Panc1 (cell line): ENCODE data around the gene MSMB. TPM values are rescaled to one million over a fixed set of nuclear protein-coding genes. Genes with fewer than 3 reads are reported as not detected.

Experiments used
- ATAC-seq: fragments of 200-7000 bp; cut with Tn5 transposase; 2 replicates; pipeline ENCODE4 v1.9.1; 2020; ENCODE audit warnings: mild to moderate bottlenecking, moderate library complexity
- BruUV-seq: library from RNA; stranded (reverse); fragments of 400-500 nt; replicated peaks from 2 replicates; lab custom pipeline; 2021; lab: Mats Ljungman, UMichigan
- CTCF ChIA-PET: fragments of 300-600 bp; sonication (Branson Sonifier 250); formaldehyde crosslinking; loops from one replicate; lab custom pipeline; 2022; ENCODE audit warnings: antibody characterized with exemption; lab: Charles Lee
- POLR2A ChIA-PET: fragments of 300-600 bp; sonication (Branson Sonifier 250); formaldehyde crosslinking; loops from one replicate; lab custom pipeline; 2022; ENCODE audit warnings: antibody characterized with exemption; lab: Charles Lee
- DNase-seq: peaks from one replicate; pipeline ENCODE4 v3.0.0-alpha.2; 2010; ENCODE audit warnings: low read depth, low spot score
- H3K27ac ChIP-seq: 2 replicates; pipeline ENCODE4 v1.5.1; 2011; ENCODE audit warnings: mild to moderate bottlenecking, low read length, inconsistent platforms
- H3K27me3 ChIP-seq: fragments of 200-500 bp; sonication (Bioruptor generic); 2 replicates; pipeline ENCODE4 v1.6.0; 2014; ENCODE audit warnings: low read length, inconsistent platforms; ENCODE audit not compliant: control insufficient read depth, insufficient read depth
- H3K36me3 ChIP-seq: fragments of 200-500 bp; sonication (Bioruptor generic); 2 replicates; pipeline ENCODE4 v1.5.1; 2014; ENCODE audit warnings: inconsistent platforms, mild to moderate bottlenecking, low read length, moderate library complexity; ENCODE audit not compliant: control insufficient read depth, insufficient read depth
- H3K4me1 ChIP-seq: 2 replicates; pipeline ENCODE4 v1.5.1; 2011; ENCODE audit warnings: inconsistent platforms, mild to moderate bottlenecking, low read length, moderate library complexity; ENCODE audit not compliant: control insufficient read depth, insufficient read depth
- H3K4me3 ChIP-seq, 2 experiments: 2 replicates each; pipeline ENCODE4 v1.5.1; 2011 to 2012; ENCODE audit warnings: low read depth in 2 of 2, low read length in 2 of 2, mild to moderate bottlenecking in 2 of 2, inconsistent platforms in 1 of 2, moderate library complexity in 1 of 2
- H3K9me3 ChIP-seq: fragments of 200-500 bp; sonication (Bioruptor generic); 2 replicates; pipeline ENCODE4 v1.5.1; 2014; ENCODE audit warnings: low read depth, mild to moderate bottlenecking, inconsistent platforms, low read length, moderate library complexity; ENCODE audit not compliant: control insufficient read depth, insufficient read depth
- POLR2AphosphoS5 ChIP-seq: IDR thresholded peaks from 2 replicates; pipeline ENCODE4 v1.6.1; 2012; ENCODE audit warnings: mild to moderate bottlenecking, low read depth, low read length, moderate library complexity
- SIN3A ChIP-seq: IDR thresholded peaks from 2 replicates; pipeline ENCODE4 v1.6.1; 2012; ENCODE audit warnings: low read depth, mild to moderate bottlenecking, low read length, moderate library complexity, borderline replicate concordance; ENCODE audit not compliant: insufficient read depth
- TCF7L2 ChIP-seq: IDR thresholded peaks from 2 replicates; pipeline ENCODE4 v1.6.1; 2011; ENCODE audit warnings: mild to moderate bottlenecking, low read depth, low read length, inconsistent platforms
- in situ Hi-C: cut with HindIII; loops from 2 replicates; pipeline ENCODE4 v1.10.0; 2016; ENCODE audit warnings: low sequenced_read_pairs, low pct_unique_long_range_greater_than_20kb
- intact Hi-C: fragments of 100-400 bp; cut with micrococcal nuclease; formaldehyde crosslinking; loops from one replicate; pipeline ENCODE4 v1.10.0; 2022; ENCODE audit not compliant: unreplicated experiment
- total RNA-seq: library from RNA; stranded (reverse); gene quantifications from one replicate; pipeline ENCODE4 v1.2.1, GENCODE V29; 2021; ENCODE audit not compliant: unreplicated experiment
- TF ChIP-seq, protein P1 (sequence below): fragments of 450-650 bp; IDR thresholded peaks from 2 replicates; pipeline ENCODE4 v1.5.1; 2017; ENCODE audit warnings: mild to moderate bottlenecking
- TF ChIP-seq, protein P2 (sequence below), 2 experiments: IDR thresholded peaks; 2 replicates each; pipeline ENCODE4 v1.6.1; 2011 to 2012; ENCODE audit warnings: low read depth in 2 of 2, control low read depth in 1 of 2, low read length in 1 of 2, mild to moderate bottlenecking in 1 of 2, moderate library complexity in 1 of 2; ENCODE audit not compliant: insufficient read depth in 1 of 2

The MSMB gene
- total RNA-seq, 1 experiment from 2014 or later: not detected

DNA sequence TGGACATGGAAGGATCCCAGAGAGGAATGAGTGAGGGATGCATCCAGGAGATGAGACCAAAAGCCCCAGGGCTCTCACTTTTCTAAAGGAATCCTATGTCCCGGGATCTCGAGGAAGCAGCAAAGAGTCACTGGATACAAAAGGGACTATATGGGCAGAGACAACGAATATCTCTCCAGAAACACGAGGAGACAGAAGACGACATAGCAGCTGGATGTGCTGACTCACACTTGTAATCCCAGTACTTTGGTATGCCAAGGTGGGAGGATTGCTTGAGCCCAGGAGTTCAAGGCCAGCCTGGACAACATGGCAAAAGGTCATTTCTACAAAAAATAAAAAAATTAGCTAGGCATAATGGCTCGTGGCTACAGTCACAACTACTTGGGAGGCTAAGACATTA lies 24.7 kb upstream of the MSMB start:
- in situ Hi-C loops: no loop called here
- CTCF ChIA-PET: no interaction called here
- no peak for ATAC-seq
- intact Hi-C loops: no loop called here
- BruUV-seq: no TSS peak
- TF ChIP-seq TCF7L2 (no peak), POLR2AphosphoS5 (no peak)
- TF ChIP-seq, protein P1, sequence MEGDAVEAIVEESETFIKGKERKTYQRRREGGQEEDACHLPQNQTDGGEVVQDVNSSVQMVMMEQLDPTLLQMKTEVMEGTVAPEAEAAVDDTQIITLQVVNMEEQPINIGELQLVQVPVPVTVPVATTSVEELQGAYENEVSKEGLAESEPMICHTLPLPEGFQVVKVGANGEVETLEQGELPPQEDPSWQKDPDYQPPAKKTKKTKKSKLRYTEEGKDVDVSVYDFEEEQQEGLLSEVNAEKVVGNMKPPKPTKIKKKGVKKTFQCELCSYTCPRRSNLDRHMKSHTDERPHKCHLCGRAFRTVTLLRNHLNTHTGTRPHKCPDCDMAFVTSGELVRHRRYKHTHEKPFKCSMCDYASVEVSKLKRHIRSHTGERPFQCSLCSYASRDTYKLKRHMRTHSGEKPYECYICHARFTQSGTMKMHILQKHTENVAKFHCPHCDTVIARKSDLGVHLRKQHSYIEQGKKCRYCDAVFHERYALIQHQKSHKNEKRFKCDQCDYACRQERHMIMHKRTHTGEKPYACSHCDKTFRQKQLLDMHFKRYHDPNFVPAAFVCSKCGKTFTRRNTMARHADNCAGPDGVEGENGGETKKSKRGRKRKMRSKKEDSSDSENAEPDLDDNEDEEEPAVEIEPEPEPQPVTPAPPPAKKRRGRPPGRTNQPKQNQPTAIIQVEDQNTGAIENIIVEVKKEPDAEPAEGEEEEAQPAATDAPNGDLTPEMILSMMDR: no peak
- TF ChIP-seq, protein P2, sequence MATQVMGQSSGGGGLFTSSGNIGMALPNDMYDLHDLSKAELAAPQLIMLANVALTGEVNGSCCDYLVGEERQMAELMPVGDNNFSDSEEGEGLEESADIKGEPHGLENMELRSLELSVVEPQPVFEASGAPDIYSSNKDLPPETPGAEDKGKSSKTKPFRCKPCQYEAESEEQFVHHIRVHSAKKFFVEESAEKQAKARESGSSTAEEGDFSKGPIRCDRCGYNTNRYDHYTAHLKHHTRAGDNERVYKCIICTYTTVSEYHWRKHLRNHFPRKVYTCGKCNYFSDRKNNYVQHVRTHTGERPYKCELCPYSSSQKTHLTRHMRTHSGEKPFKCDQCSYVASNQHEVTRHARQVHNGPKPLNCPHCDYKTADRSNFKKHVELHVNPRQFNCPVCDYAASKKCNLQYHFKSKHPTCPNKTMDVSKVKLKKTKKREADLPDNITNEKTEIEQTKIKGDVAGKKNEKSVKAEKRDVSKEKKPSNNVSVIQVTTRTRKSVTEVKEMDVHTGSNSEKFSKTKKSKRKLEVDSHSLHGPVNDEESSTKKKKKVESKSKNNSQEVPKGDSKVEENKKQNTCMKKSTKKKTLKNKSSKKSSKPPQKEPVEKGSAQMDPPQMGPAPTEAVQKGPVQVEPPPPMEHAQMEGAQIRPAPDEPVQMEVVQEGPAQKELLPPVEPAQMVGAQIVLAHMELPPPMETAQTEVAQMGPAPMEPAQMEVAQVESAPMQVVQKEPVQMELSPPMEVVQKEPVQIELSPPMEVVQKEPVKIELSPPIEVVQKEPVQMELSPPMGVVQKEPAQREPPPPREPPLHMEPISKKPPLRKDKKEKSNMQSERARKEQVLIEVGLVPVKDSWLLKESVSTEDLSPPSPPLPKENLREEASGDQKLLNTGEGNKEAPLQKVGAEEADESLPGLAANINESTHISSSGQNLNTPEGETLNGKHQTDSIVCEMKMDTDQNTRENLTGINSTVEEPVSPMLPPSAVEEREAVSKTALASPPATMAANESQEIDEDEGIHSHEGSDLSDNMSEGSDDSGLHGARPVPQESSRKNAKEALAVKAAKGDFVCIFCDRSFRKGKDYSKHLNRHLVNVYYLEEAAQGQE (IDR thresholded peaks at IDR 0.05; ENCODE audit: insufficient read depth in 1 of 2, low read depth in 2 of 2, low read length in 1 of 2): no peak
- POLR2A ChIA-PET: no interaction called here
- Histone ChIP-seq H3K4me3 (no peak overlapping the region), H3K9me3 (no peaks in the 10 kb centered on the region), H3K36me3 (no peaks in the 10 kb centered on the region), H3K4me1 (no peaks in the 10 kb centered on the region), H3K27ac (no peak overlapping the region), H3K27me3 (no peaks in the 10 kb centered on the region)
- DNase-seq: no peak

DNA sequence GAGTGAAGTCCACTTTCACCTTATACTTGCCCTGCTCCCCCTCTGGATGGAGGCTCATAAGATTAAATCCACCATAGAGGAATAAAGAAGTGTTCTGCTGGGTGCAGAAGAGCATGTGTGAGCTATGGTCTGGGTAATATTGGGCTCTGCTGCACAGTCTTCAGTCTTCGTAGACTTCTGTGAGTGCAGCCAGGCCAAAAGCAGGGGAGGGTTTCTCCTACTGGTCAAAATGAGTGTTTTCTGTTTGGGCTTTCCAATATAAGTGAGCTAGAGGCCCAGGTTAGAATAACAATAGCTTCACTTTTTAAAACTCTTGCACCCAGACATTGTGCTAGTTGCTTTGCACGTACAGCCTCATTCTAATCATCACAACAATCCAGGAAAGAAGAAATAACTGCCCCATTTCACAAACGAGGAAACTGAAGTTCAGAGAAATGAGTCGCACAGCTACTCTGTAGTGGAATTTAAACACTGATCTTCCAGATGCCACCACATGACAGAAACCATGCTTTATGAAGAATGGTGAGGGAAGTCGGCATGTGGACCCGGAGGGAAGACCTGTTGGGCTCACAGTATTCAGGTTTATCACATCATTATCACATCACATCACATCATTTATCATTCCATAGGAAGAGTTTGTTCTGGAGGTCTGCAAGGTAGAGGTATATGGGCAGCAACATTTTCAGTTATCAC lies 23.8 kb upstream of the MSMB start:
- ChIA-PET POLR2A (no interaction called here), CTCF (no interaction called here)
- in situ Hi-C loops: no loop called here
- H3K4me1 ChIP-seq: no peaks in the 10 kb centered on the region
- BruUV-seq: no TSS peak
- no peaks in the 10 kb centered on the region for H3K9me3 ChIP-seq
- TF ChIP-seq POLR2AphosphoS5 (no peak), SIN3A (no peak), TCF7L2 (no peak)
- TF ChIP-seq, protein P1: no peak
- TF ChIP-seq, protein P2 (IDR thresholded peaks at IDR 0.05; ENCODE audit: insufficient read depth in 1 of 2, low read depth in 2 of 2, low read length in 1 of 2): no peak
- no peak overlapping the region for H3K4me3 ChIP-seq
- DNase-seq (no peak), ATAC-seq (no peak)
- H3K27me3 ChIP-seq: no peaks in the 10 kb centered on the region
- intact Hi-C loops: no loop called here
- no peak overlapping the region for H3K27ac ChIP-seq
- H3K36me3 ChIP-seq: no peaks in the 10 kb centered on the region
